ENCODE data around the gene SLC30A1. TPM values are rescaled to one million over a fixed set of nuclear protein-coding genes. Genes with fewer than 3 reads are reported as not detected.
"Not testable (repeated sequence)": the region's sequence is repeated elsewhere in the genome, so short reads cannot be mapped to it uniquely, and the experiment has no call there.

Gene SLC30A1
- total RNA-seq, 1 experiment from 2014 or later = 23.5 TPM

- DNase-seq (ENCODE audit: low read depth) = no peak
Observed at GRCh38 chr1:211548321-211549091, 30.5 kb downstream of the SLC30A1 start.

- no peak for DNase-seq (ENCODE audit: low read depth)
Observed at GRCh38 chr1:211547710-211548109, 31.3 kb downstream of the SLC30A1 start.

- no peak for DNase-seq (ENCODE audit: low read depth)
Observed at GRCh38 chr1:211546543-211546942, 32.4 kb downstream of the SLC30A1 start.

GRCh38 chr1:211543025-211543424 is 35.9 kb downstream of the SLC30A1 start:
- no peak for DNase-seq (ENCODE audit: low read depth)

GRCh38 chr1:211541720-211542477 is 37.1 kb downstream of the SLC30A1 start:
- no peak for DNase-seq (ENCODE audit: low read depth)

- DNase-seq (ENCODE audit: low read depth) = no peak
Observed at GRCh38 chr1:211541278-211541677, 37.7 kb downstream of the SLC30A1 start.

- DNase-seq (ENCODE audit: low read depth) = not testable (repeated sequence)
Observed at GRCh38 chr1:211540824-211541223, 38.1 kb downstream of the SLC30A1 start.

- DNase-seq (ENCODE audit: low read depth) = no peak
Observed at GRCh38 chr1:211538287-211538686, 40.7 kb downstream of the SLC30A1 start.

- no peak for DNase-seq (ENCODE audit: low read depth)
Observed at GRCh38 chr1:211537253-211537652, 41.7 kb downstream of the SLC30A1 start.

- no peak for DNase-seq (ENCODE audit: low read depth)
Observed at GRCh38 chr1:211536606-211537005, 42.4 kb downstream of the SLC30A1 start.

- no peak for DNase-seq (ENCODE audit: low read depth)
Observed at GRCh38 chr1:211535346-211535745, 43.6 kb downstream of the SLC30A1 start.

- no peak for DNase-seq (ENCODE audit: low read depth)
Observed at GRCh38 chr1:211534545-211535291, 44.2 kb downstream of the SLC30A1 start.

- DNase-seq (ENCODE audit: low read depth) = no peak
Observed at GRCh38 chr1:211532088-211532444, 46.9 kb downstream of the SLC30A1 start.

GRCh38 chr1:211531194-211532087 is 47.5 kb downstream of the SLC30A1 start:
- no peak for DNase-seq (ENCODE audit: low read depth)

GRCh38 chr1:211530102-211530501 is 48.9 kb downstream of the SLC30A1 start:
- no peak for DNase-seq (ENCODE audit: low read depth)

GRCh38 chr1:211529453-211529852 is 49.5 kb downstream of the SLC30A1 start:
- DNase-seq (ENCODE audit: low read depth) = no peak

- no peak for DNase-seq (ENCODE audit: low read depth)
Observed at GRCh38 chr1:211529011-211529410, 50.0 kb downstream of the SLC30A1 start.

GRCh38 chr1:211527888-211528287 is 51.1 kb downstream of the SLC30A1 start:
- no peak for DNase-seq (ENCODE audit: low read depth)

- DNase-seq (ENCODE audit: low read depth) = no peak
Observed at GRCh38 chr1:211527006-211527405, 52.0 kb downstream of the SLC30A1 start.

GRCh38 chr1:211526101-211526500 is 52.9 kb downstream of the SLC30A1 start:
- no peak for DNase-seq (ENCODE audit: low read depth)

GRCh38 chr1:211525101-211525676 is 53.8 kb downstream of the SLC30A1 start:
- DNase-seq (ENCODE audit: low read depth) = peak; percentile 57

All from HT1080 (cell line).